ENCODE measurements around the gene EXOC4.

EXOC4 gene

DNA sequence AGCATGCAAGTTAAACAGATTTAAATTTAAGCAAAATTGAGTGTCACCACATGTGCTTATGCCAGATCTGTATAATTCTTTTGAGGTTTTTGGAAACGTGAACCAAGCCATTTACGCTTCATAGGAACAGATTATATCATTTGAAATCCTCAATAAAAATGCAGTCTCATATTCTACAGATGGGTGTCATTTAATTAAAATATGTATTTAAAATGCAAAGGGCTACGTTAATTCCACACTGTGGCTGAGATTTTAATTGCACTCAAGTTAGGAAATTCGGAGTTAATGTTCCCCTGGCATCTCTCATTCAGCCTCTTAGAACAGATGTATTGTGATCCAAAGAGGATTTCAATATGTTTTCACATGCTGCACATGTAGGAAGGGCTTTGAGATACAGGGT is 709.8 kb downstream of the EXOC4 start:
- no peak for DNase-seq (ENCODE audit: low read depth in 2 of 2)
- TF ChIP-seq, protein P1, sequence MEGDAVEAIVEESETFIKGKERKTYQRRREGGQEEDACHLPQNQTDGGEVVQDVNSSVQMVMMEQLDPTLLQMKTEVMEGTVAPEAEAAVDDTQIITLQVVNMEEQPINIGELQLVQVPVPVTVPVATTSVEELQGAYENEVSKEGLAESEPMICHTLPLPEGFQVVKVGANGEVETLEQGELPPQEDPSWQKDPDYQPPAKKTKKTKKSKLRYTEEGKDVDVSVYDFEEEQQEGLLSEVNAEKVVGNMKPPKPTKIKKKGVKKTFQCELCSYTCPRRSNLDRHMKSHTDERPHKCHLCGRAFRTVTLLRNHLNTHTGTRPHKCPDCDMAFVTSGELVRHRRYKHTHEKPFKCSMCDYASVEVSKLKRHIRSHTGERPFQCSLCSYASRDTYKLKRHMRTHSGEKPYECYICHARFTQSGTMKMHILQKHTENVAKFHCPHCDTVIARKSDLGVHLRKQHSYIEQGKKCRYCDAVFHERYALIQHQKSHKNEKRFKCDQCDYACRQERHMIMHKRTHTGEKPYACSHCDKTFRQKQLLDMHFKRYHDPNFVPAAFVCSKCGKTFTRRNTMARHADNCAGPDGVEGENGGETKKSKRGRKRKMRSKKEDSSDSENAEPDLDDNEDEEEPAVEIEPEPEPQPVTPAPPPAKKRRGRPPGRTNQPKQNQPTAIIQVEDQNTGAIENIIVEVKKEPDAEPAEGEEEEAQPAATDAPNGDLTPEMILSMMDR (IDR thresholded peaks at IDR 0.05; ENCODE audit: low read depth, low read length), result no peak
- H3K4me3 ChIP-seq (replicated peaks in 1 of 2; ENCODE audit: low read depth in 2 of 2, low read length in 2 of 2), result no peak overlapping the region

DNA sequence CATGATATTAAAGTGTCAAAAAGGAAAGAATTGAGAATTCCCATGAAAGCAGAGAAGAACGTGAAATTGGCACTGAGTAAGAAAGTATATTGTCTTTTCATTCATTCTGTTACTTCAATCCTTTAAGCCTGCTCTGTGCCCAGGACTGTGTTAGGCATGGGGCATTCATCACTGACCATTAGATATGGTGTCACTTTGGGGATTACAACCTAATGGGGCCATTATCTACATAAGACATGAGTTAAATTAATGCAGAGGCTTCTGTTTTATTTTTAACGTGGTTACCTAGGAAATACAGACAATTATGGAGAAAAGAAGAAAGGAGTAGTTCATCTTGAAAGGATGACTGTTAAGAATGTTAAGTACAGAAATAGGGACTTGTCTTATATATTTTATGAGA is 710.8 kb downstream of the EXOC4 start:
- no peak for DNase-seq (ENCODE audit: low read depth in 2 of 2)
- no peak overlapping the region for H3K4me3 ChIP-seq (replicated peaks in 1 of 2; ENCODE audit: low read depth in 2 of 2, low read length in 2 of 2)
- TF ChIP-seq, protein P1 (IDR thresholded peaks at IDR 0.05; ENCODE audit: low read depth, low read length), result no peak

DNA sequence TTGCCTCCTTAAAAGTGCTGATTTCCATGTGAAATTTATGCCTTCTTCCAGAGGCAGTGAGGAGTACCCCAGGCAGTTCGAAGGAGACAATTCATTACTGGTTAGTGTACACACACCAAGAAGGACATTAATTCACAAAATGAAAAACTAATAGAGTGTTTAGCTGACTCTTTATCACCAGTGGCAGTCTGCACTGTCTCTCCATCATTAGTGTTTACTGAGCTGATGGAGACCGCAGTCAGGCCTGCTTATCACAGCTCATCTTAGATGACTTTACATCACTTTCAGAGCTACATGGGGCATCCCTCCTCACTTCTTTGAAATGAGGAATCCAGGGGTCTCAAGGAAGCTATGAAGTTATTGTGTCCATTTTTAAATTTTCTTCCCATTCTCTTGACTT is 718.7 kb downstream of the EXOC4 start:
- H3K4me3 ChIP-seq (replicated peaks in 1 of 2; ENCODE audit: low read depth in 2 of 2, low read length in 2 of 2), result no peak overlapping the region
- TF ChIP-seq, protein P1 (IDR thresholded peaks at IDR 0.05; ENCODE audit: low read depth, low read length), result no peak
- DNase-seq (ENCODE audit: low read depth in 2 of 2), result no peak

DNA sequence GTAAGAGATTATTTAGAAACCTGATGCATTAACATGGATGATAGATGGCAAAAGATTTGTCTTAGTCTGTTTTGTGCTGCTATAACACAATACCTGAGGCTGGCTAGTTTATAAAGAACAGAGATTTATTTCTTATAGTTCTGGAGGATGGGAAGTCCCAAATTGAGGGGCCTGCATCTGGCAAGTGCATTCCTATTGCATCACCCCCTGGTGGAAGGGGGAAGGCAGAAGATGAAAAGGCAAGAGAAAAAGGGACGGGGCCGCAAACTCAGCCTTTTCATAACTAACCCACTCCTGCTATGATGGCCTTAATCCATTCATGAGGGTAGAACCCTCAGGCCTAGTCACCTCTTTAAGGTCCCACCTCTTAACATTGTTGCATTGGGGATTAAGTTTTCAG is 720.8 kb downstream of the EXOC4 start:
- DNase-seq (ENCODE audit: low read depth in 2 of 2), result no peak
- TF ChIP-seq, protein P1 (IDR thresholded peaks at IDR 0.05; ENCODE audit: low read depth, low read length), result no peak
- H3K4me3 ChIP-seq (replicated peaks in 1 of 2; ENCODE audit: low read depth in 2 of 2, low read length in 2 of 2), result no peak overlapping the region

DNA sequence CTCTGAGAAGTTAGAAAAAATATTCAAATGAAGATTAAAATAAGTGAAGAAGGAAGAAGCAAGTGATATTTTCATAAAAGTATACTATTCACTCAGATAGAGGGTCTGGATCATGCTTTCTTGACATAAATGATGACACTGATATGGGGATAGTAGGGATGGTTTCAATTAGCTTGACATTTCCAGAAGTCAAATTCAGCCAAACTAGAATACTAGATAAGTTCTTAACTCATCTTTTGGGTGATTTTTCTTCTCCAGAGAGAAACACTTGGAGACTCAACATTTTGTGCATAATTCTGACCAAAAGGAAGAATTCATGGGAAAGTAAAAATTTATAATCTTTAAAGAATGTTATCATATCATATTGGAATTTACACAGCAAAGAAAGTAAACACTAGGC is 722.3 kb downstream of the EXOC4 start:
- peak in 1 of 2 donors; percentile 9 for DNase-seq (ENCODE audit: low read depth in 2 of 2)
- H3K4me3 ChIP-seq (replicated peaks in 1 of 2; ENCODE audit: low read depth in 2 of 2, low read length in 2 of 2), result no peak overlapping the region
- TF ChIP-seq, protein P1 (IDR thresholded peaks at IDR 0.05; ENCODE audit: low read depth, low read length), result no peak

DNA sequence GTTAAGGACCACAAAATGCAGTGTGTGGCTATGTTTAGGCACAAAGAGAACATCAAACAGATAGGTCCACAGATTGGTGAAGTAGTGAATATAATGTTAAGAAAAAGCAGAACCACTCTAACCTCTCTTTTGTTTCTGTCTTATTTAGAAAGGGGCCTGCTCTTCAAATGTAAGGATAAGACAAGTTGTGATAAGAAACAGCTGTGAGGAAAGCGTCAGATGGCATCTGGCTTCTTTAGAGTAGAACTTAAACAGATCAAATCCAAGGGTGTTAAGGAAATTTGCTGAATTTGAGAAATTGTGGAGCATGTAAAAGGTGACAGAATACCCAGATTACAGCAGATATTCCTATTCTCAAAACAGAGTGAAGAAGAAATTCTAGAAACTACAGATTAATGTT is 723.3 kb downstream of the EXOC4 start:
- no peak overlapping the region for H3K4me3 ChIP-seq (replicated peaks in 1 of 2; ENCODE audit: low read depth in 2 of 2, low read length in 2 of 2)
- TF ChIP-seq, protein P1 (IDR thresholded peaks at IDR 0.05; ENCODE audit: low read depth, low read length), result no peak

More for the DNA sequence above, 723.3 kb downstream of the EXOC4 start:
- DNase-seq (ENCODE audit: low read depth in 2 of 2), result no peak

Measured in cardiac fibroblast (primary cell).